Astrocyte of the cerebellum (primary cell): ENCODE results near the gene ANP32B.
"Not testable (repeated sequence)": the region's sequence is repeated elsewhere in the genome, so short reads cannot be mapped to it uniquely, and the experiment has no call there.

Experiments used
- DNase-seq: peaks from one replicate; pipeline ENCODE4 v3.0.0-alpha.2; 2011; ENCODE audit warnings: low read depth
- H3K4me3 ChIP-seq: 2 replicates; pipeline ENCODE4 v1.5.1; 2011; ENCODE audit warnings: mild to moderate bottlenecking, low read depth, low read length, moderate library complexity
- CTCF ChIP-seq: IDR thresholded peaks from 2 replicates; pipeline ENCODE4 v1.5.1; 2012; ENCODE audit warnings: low read length, low read depth, moderate library complexity, mild to moderate bottlenecking; ENCODE audit errors: missing control alignments
- in situ Hi-C: cut with HindIII; loops from 2 replicates; pipeline ENCODE4 v1.10.0; 2017; ENCODE audit warnings: low sequenced_read_pairs

ANP32B gene

GRCh38 chr9:97940741-97941140 lies 42.4 kb upstream of the ANP32B start:
- H3K4me3 ChIP-seq, result no peak overlapping the region
- in situ Hi-C loops, result no loop called here
- TF ChIP-seq CTCF, result no peak
- DNase-seq, result no peak

GRCh38 chr9:97941323-97941722 lies 41.8 kb upstream of the ANP32B start:
- DNase-seq, result no peak
- no peak for TF ChIP-seq CTCF
- H3K4me3 ChIP-seq, result no peak overlapping the region
- in situ Hi-C loops, result no loop called here

- no peak overlapping the region for H3K4me3 ChIP-seq
- no peak for DNase-seq
- in situ Hi-C loops, result no loop called here
- TF ChIP-seq CTCF, result no peak
Observed at GRCh38 chr9:97943308-97943855, 39.8 kb upstream of the ANP32B start.

- no peak for TF ChIP-seq CTCF
Observed at GRCh38 chr9:97944612-97945011, 38.5 kb upstream of the ANP32B start.

GRCh38 chr9:97945470-97945869 lies 37.7 kb upstream of the ANP32B start:
- H3K4me3 ChIP-seq, in situ Hi-C loops, DNase-seq: not testable (repeated sequence)

More at GRCh38 chr9:97944612-97945011, 38.5 kb upstream of the ANP32B start:
- DNase-seq, result no peak
- H3K4me3 ChIP-seq, result no peak overlapping the region
- in situ Hi-C loops, result no loop called here

- in situ Hi-C loops, DNase-seq, H3K4me3 ChIP-seq: not testable (repeated sequence)
Observed at GRCh38 chr9:97947094-97947493, 36.0 kb upstream of the ANP32B start.

- DNase-seq, H3K4me3 ChIP-seq, in situ Hi-C loops: not testable (repeated sequence)
Observed at GRCh38 chr9:97950873-97951272, 32.3 kb upstream of the ANP32B start.

- in situ Hi-C loops, result no loop called here
- TF ChIP-seq CTCF, result peak; percentile 50
Observed at GRCh38 chr9:97954550-97954989, 28.6 kb upstream of the ANP32B start.

More at GRCh38 chr9:97954550-97954989, 28.6 kb upstream of the ANP32B start:
- no peak for DNase-seq
- H3K4me3 ChIP-seq, result no peak overlapping the region
